Spinal cord (tissue), 10 donors: ENCODE measurements around the gene ZNF655. TPM values are rescaled to one million over a fixed set of nuclear protein-coding genes. Genes with fewer than 3 reads are reported as not detected.
"Not testable (repeated sequence)": the region's sequence is repeated elsewhere in the genome, so short reads cannot be mapped to it uniquely, and the experiment has no call there.

Source experiments
- DNase-seq, 6 donors: peaks; one replicate each; pipeline versions ENCODE4 v3.0.0 to v3.0.0-alpha.2; 2013 to 2015; ENCODE audit warnings: low spot score in 6 of 6, low read depth in 4 of 6
- H3K27ac ChIP-seq: one replicate; pipeline ENCODE4 v1.5.1; 2013; ENCODE audit warnings: low read depth, low read length, control low read depth
- H3K27me3 ChIP-seq: one replicate; pipeline ENCODE4 v1.6.1; 2013; ENCODE audit warnings: low read length; ENCODE audit not compliant: control insufficient read depth, insufficient read depth
- H3K36me3 ChIP-seq: one replicate; pipeline ENCODE4 v1.6.1; 2013; ENCODE audit warnings: low read length; ENCODE audit not compliant: control insufficient read depth, insufficient read depth
- H3K4me1 ChIP-seq: one replicate; pipeline ENCODE4 v1.6.1; 2013; ENCODE audit warnings: low read length; ENCODE audit not compliant: control insufficient read depth, insufficient read depth
- H3K4me3 ChIP-seq: one replicate; pipeline ENCODE4 v1.5.1; 2013; ENCODE audit warnings: low read depth, low read length, control low read depth
- H3K9me3 ChIP-seq: one replicate; pipeline ENCODE4 v1.6.1; 2013; ENCODE audit warnings: low read length; ENCODE audit not compliant: control insufficient read depth, insufficient read depth
- WGBS: methylation state at CpG from one replicate; pipeline ENCODE4 v1.1.5; 2013; ENCODE audit warnings: missing lambda C conversion rate; ENCODE audit not compliant: insufficient coverage; 5-methylcytosine and 5-hydroxymethylcytosine counted together
- polyA plus RNA-seq, 2 donors: library from polyadenylated mRNA; unstranded; fragments of 120-200 nt; gene quantifications; one replicate each; pipeline ENCODE4 v1.2.1, GENCODE V29; 2013; ENCODE audit not compliant: insufficient read length in 2 of 2
- total RNA-seq, 2 donors: library from RNA; depleted of rRNA in 1 of 2; stranded (reverse); fragments of 120-200 nt in 1 of 2; fragments of >200 nt in 1 of 2; gene quantifications; one replicate each; pipeline versions ENCODE4 v1.2.3 to v1.2.4, GENCODE V29; 2013 to 2014
- donor health status: healthy.

Gene ZNF655
- total and polyA plus RNA-seq, 4 donors = 50.0 to 93.3 (median 71.7) TPM

DNA sequence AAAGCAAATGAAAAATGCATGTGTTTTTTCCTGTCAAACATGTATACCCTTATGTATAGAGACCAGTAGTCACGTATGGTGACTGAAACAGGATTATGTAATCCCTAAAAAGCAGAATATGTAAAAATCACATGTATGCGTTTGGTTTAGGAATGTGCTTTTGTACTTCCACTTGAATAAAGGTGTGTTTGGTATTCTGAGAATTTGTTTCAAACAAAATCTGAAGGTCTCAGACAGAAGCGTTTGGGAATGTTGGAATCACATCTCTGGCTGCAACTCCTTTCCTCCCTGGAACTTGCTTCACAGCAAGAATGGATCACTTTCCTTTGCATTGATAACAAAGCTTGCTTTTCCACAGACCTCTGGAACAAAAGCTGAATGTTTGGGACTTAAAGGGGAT, 17.8 kb downstream of the ZNF655 start:
- no CpG with 5 or more reads among the region's 3 CpGs for WGBS
- H3K27ac ChIP-seq = no peak overlapping the region
- DNase-seq = no peak
- H3K36me3 ChIP-seq = peaks cover 2% of the 10 kb centered on the region
- H3K9me3 ChIP-seq = no peaks in the 10 kb centered on the region
- H3K27me3 ChIP-seq = no peaks in the 10 kb centered on the region
- H3K4me1 ChIP-seq = peaks cover 15% of the 10 kb centered on the region
- H3K4me3 ChIP-seq = no peak overlapping the region

DNA sequence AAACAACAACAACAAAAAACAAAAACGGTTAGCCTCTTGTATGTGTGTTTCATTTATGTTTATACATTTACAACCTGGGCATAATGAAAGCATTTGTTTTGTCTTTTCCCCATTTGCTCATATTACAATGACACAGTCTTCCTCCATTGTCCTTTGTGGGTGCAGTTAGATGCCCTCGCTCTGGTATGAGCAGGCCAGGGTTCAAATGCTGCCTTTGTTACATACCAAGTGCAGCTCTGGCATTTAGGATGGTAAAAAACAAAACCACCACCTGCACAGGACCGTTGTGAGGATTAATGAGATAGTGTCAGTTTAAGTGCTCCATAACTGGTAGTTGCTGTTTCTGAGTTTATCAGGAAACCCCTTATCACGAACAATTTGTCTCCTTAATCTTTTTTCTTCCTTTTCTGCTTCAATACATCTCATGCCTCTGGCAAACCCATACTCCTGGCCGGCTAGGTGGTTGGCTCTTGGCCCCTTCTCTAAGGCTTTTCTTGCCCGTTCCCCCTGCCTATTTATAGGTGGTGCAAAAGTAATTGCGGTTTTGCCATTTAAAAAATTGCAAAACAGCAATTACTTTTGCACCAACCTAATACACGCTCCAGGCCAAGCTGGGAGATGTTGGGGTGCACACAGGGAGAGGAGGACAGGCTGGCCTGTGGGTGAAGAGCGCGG, 21.0 kb downstream of the ZNF655 start:
- Histone ChIP-seq H3K27ac (peak overlapping the region; percentile 52), H3K9me3 (no peaks in the 10 kb centered on the region), H3K4me3 (peak overlapping the region; percentile 73), H3K36me3 (no peaks in the 10 kb centered on the region), H3K4me1 (peaks cover 15% of the 10 kb centered on the region), H3K27me3 (no peaks in the 10 kb centered on the region)
- DNase-seq = peak in 2 of 6 donors; percentile 5 to 9
- WGBS = 30% methylated on average over 3 of the region's 10 CpGs

DNA sequence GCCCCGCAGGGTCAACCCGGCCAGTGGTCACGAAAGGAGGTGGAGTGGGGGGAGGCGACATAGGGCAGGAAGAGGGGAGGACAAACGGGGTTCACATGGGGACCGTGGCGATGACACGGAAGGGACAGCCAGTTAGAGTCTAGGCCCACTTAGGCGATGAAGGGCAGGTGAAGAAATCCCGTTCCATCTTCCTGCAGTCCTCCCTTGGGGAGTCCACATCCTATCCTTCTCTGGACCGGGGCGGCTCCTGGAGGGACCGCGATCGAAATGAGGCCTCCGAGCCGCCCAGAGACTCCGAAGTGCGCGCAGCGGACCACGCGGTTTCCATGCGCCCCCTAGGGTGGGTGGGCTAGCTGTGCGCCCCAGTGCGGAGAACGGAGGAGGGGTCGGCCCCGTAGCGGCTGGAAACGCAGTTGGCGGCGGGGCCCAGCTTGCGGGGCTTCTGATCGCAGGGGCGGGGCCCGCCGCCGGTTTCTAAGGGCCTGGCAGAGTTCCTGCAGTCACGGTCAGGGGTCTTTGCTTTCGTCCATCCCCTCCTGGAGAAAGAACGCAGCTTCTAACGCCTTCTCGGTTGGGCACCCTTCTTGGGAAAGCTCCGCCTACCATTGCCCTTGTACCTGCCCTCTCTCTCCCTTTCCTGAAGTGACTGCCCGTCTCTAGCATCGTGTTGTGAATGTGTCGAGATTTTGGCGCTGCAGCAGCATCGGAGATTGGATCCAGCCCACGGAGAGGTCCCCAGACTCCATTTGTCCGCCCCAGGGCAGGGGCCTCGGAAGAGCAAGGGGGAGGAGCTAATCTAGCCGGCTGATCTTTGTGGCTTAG, 21.7 kb downstream of the ZNF655 start:
- peak overlapping the region; percentile 52 for H3K27ac ChIP-seq

DNA sequence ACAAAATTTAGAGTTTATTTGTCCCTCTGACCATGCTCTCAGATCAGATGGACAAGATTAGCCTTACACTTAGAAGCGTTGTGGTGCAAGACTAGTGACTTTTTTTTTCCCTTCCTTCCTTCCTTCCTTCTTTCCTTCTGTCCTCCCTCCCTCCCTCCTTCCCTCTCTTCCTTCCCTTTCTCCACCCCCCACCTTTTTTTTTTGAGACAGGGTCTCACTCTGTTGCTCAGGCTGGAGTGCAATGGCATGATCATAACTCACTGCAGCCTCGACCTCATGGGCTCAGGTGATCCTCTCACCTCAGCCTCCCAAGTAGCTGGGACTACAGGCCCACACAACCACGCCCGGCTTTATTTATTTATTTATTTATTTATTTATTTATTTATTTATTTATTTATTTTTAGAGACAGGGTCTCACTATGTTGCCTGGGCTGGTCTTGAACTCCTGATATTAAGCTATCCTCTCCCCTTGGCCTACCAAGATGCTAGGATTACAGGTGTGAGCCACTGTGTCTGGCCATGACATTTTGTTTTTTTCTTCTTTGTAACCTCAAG, 22.4 kb downstream of the ZNF655 start:
- H3K4me1 ChIP-seq = peaks cover 15% of the 10 kb centered on the region
- peak overlapping the region; percentile 73 for H3K4me3 ChIP-seq
- peak overlapping the region; percentile 52 for H3K27ac ChIP-seq
- H3K9me3 ChIP-seq, H3K36me3 ChIP-seq, H3K27me3 ChIP-seq: not testable (repeated sequence)
- 0% methylated on average over 1 of the region's 4 CpGs for WGBS
- DNase-seq = peak in 1 of 6 donors; percentile 8

More for the DNA sequence above, 21.7 kb downstream of the ZNF655 start:
- WGBS = 2% methylated on average over 53 of the region's 54 CpGs
- Histone ChIP-seq H3K27me3 (no peaks in the 10 kb centered on the region), H3K9me3 (no peaks in the 10 kb centered on the region), H3K36me3 (no peaks in the 10 kb centered on the region), H3K4me1 (peaks cover 15% of the 10 kb centered on the region), H3K4me3 (peak overlapping the region; percentile 73)
- peak; percentile 38 to 93 (median 46) for DNase-seq

DNA sequence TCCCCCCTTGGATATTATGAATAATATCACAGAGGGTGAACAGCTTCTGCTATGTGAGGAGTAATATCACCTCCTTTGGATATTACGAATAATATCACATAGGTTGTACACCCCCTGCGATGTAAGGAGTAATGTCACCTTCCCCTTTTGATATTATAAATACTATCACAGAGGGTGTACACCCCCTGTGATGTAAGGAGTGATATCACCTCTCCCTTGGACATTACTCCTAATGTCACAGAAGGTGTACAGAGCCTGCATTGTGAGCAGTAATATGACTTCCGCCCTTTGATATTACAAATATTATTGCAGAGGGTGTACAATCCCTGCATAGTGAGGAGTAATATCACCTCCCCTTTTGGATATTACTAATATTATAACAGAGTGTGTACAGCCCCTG, 30.4 kb downstream of the ZNF655 start:
- no peaks in the 10 kb centered on the region for H3K9me3 ChIP-seq
- H3K36me3 ChIP-seq = no peaks in the 10 kb centered on the region
- no peak overlapping the region for H3K4me3 ChIP-seq
- WGBS = no CpG with 5 or more reads among the region's 3 CpGs
- H3K4me1 ChIP-seq = no peaks in the 10 kb centered on the region
- H3K27ac ChIP-seq = no peak overlapping the region
- DNase-seq = no peak
- H3K27me3 ChIP-seq = no peaks in the 10 kb centered on the region

DNA sequence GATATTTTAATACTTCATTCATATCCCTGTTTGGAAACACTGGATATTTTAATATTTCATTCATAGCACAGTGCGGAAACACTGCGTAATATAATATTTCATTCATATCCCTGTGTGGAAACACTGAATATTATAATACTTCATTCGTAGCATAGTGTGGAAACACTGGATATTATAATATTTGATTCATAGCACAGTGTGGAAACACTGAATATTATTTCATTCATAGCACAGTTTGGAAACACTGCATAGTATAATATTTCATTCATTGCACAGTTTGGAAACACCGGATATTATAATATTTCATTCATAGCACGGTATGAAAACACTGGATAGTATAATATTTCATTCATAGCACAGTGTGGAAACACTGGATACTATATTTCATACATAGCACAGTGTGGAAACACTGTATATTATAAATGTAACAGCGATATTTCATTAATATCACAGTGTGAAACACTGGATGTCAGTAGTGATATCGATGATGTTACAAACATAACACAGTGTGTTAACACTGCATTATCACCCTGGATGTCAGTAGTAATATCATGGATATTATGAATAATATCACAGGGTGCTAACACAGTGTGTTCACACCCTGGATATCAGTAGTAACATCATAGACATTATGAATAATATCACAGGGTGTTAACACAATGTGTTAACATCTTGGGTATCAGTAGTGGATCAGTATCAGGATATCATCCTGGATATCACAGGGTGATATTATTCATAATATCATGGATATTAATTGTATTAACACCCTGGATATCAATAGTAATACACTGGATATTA, 36.7 kb downstream of the ZNF655 start:
- no CpG with 5 or more reads among the region's 7 CpGs for WGBS
- DNase-seq = no peak
- Histone ChIP-seq H3K36me3 (peaks cover 3% of the 10 kb centered on the region), H3K4me3 (no peak overlapping the region), H3K27ac (no peak overlapping the region), H3K27me3 (no peaks in the 10 kb centered on the region), H3K9me3 (no peaks in the 10 kb centered on the region), H3K4me1 (no peaks in the 10 kb centered on the region)

DNA sequence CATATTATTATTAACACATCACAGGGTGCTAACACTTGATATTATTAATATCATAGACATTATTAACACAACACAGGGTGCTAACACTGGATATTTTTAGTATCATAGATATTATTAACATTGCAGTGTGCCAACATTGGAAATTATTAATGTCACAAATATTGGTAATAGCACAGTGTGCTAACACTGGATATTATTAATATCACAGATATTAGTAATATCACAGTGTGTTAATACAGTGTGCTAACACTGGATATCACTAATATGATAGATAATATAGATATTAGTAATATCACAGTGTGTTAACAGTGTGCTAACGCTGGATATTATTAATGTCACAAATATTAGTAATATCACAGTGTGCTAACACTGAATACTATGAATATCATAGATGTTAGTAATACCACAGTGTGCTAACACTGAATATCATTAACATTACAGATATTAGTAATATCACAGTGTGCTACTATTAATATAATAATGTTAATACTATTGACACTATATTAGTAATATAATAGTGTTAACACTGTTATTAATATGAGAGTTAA, 38.0 kb downstream of the ZNF655 start:
- Histone ChIP-seq H3K27me3 (no peaks in the 10 kb centered on the region), H3K9me3 (no peaks in the 10 kb centered on the region), H3K27ac (no peak overlapping the region), H3K4me1 (no peaks in the 10 kb centered on the region), H3K4me3 (no peak overlapping the region), H3K36me3 (peaks cover 3% of the 10 kb centered on the region)
- no CpG with 5 or more reads among the region's 1 CpG for WGBS
- DNase-seq = no peak

DNA sequence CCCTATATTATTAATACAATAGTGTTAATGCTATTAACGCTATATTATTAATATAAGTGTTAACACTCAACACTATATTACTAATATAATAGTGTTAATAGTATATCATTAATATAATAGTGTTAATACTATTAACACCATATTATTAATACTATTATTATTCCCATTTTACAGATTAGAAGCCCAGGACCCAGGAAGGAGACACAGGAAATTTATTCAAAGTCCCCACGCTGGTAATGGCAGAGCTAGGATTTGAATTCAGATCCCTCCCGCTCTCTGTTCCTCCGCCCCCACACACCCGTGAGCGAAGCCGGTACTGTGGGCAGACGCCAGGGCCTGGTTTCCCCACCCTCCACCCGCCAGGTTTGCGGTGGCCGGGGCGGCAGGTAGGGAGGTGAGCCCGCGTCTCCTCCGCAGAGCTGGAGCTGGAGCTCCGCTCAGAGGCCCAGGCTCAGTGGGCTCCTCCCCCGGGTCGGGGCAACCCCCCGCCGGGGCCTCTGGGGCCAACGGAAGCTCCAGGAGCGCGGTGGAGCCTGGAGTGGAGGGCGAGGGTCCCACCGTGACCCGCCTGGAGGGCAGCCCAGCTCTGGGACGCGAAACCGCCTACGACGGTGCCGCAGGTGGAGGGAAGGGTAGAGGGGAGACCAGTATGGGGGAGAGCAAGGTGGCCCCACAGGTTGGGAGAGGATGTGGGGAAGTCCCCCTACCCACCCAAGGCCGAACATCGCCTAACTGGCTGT, 39.5 kb downstream of the ZNF655 start, which contains the start of gene TMEM225B:
Gene TMEM225B (plus strand): TSS at position 506 of the 740 bp plus-strand sequence. CDS start 6,122 bp downstream, outside the sequence.
- H3K9me3 ChIP-seq = no peaks in the 10 kb centered on the region
- no peaks in the 10 kb centered on the region for H3K4me1 ChIP-seq
- no peak for DNase-seq
- no peak within 1 kb of the TSS for H3K27ac ChIP-seq
- WGBS = 36% methylated on average over 23 of the region's 34 CpGs
- H3K36me3 ChIP-seq = peaks cover 3% of the 10 kb centered on the region
- no peaks in the 10 kb centered on the region for H3K27me3 ChIP-seq
- H3K4me3 ChIP-seq = no peak within 1 kb of the TSS
